Peyer's patch (tissue), 4 donors: ENCODE results near the gene OBSL1.

ENCODE experiments used
- CTCF ChIP-seq, 6 experiments: fragments of 450-650 bp in 4 of 6; fragments of 200-600 bp in 2 of 6; sonication (generic) in 1 of 6; IDR thresholded peaks; one replicate each; pipeline ENCODE4 v1.5.1; 2017 to 2019; ENCODE audit warnings: antibody characterized with exemption in 6 of 6, mild to moderate bottlenecking in 3 of 6, moderate library complexity in 1 of 6
- POLR2A ChIP-seq, 2 donors: fragments of 450-650 bp; IDR thresholded peaks; one replicate each; pipeline ENCODE4 v1.5.1; 2017; ENCODE audit warnings: antibody characterized with exemption in 2 of 2, mild to moderate bottlenecking in 2 of 2, moderate library complexity in 2 of 2

GRCh38 chr2:219615036-219615435 is 43.7 kb upstream of the OBSL1 start:
- TF ChIP-seq CTCF (IDR thresholded peaks at IDR 0.05) (no peak), POLR2A (IDR thresholded peaks at IDR 0.05) (no peak)
